HepG2 (cell line): Measurements from ENCODE around the gene NUDT22. TPM values are rescaled to one million over a fixed set of nuclear protein-coding genes. Genes with fewer than 3 reads are reported as not detected.
A peak's percentile ranks its signal among the peaks of the same experiment; 100 is the strongest.

ENCODE experiments used
- ATAC-seq: fragments of 200-7000 bp; cut with Tn5 transposase; 3 replicates; pipeline ENCODE4 v1.9.1; 2020; ENCODE audit warnings: mild to moderate bottlenecking, moderate library complexity
- BruUV-seq: library from RNA; stranded (reverse); fragments of 400-500 nt; replicated peaks from 2 replicates; lab custom pipeline; 2021; lab: Mats Ljungman, UMichigan
- CTCF ChIA-PET: fragments of 300-600 bp; formaldehyde crosslinking; extraction: SDS; loops from one replicate; lab custom pipeline; 2021; ENCODE audit warnings: low total read pairs, inconsistent platforms, low intra/inter-chr PET ratio; lab: Yijun Ruan, JAX
- POLR2A ChIA-PET: fragments of 350-600 bp; sonication (Branson Sonifier 250); formaldehyde crosslinking; loops from one replicate; lab custom pipeline; 2020; ENCODE audit warnings: antibody characterized with exemption, inconsistent platforms; lab: Yijun Ruan, JAX
- DNase-seq: peaks from one replicate; pipeline ENCODE4 v3.0.0-alpha.2; 2015; ENCODE audit warnings: low spot score
- FAIRE-seq: peaks from 3 replicates; lab custom pipeline; 2011; peaks lifted over from hg19 to GRCh38; lab: Jason Lieb, UNC
- H2AFZ ChIP-seq: one replicate; pipeline ENCODE4 v1.6.1; 2011; ENCODE audit warnings: low read length, inconsistent platforms
- H3K27ac ChIP-seq: fragments of 300-600 bp; 3 replicates; pipeline ENCODE4 v1.8.0; 2011; ENCODE audit warnings: mixed run types, mild to moderate bottlenecking, mixed read lengths, low read length, inconsistent platforms; ENCODE audit not compliant: insufficient read depth; ENCODE audit errors: extremely low read length
- H3K27me3 ChIP-seq, 2 experiments: fragments of 200-600 bp in 1 of 2; 2 replicates in 1 of 2; 3 replicates in 1 of 2; pipeline versions ENCODE4 v1.6.0 to v1.8.0; 2011; ENCODE audit warnings: low read length in 2 of 2, mild to moderate bottlenecking in 2 of 2, moderate library complexity in 2 of 2, inconsistent platforms in 1 of 2; ENCODE audit not compliant: insufficient read depth in 2 of 2, control insufficient read depth in 1 of 2
- H3K36me3 ChIP-seq, 2 experiments: fragments of 200-600 bp in 1 of 2; replicated peaks in 1 of 2; 2 replicates in 1 of 2; 3 replicates in 1 of 2; pipeline versions ENCODE4 v1.5.1 to v1.8.0; 2011; ENCODE audit warnings: low read length in 2 of 2, inconsistent platforms in 1 of 2; ENCODE audit not compliant: insufficient read depth in 2 of 2, control insufficient read depth in 1 of 2
- H3K4me1 ChIP-seq: 2 replicates; pipeline ENCODE4 v1.5.1; 2012; ENCODE audit warnings: low read length, inconsistent platforms; ENCODE audit not compliant: insufficient read depth
- H3K4me2 ChIP-seq: 2 replicates; pipeline ENCODE4 v1.6.0; 2011; ENCODE audit warnings: low read depth, low read length, inconsistent platforms
- H3K4me3 ChIP-seq, 3 experiments: fragments of 200-600 bp in 1 of 3; sonication (generic), shearing (Covaris generic) in 1 of 3; replicated peaks in 1 of 3; 2 replicates each; pipeline ENCODE4 v1.5.1; 2011 to 2016; ENCODE audit warnings: low read length in 3 of 3, inconsistent platforms in 2 of 3, low read depth in 2 of 3, mild to moderate bottlenecking in 2 of 3, control low read depth in 1 of 3, mixed read lengths in 1 of 3; ENCODE audit not compliant: insufficient read depth in 1 of 3
- H3K79me2 ChIP-seq: one replicate; pipeline ENCODE4 v1.6.1; 2011; ENCODE audit warnings: low read length, inconsistent platforms; ENCODE audit not compliant: insufficient read depth
- H3K9ac ChIP-seq: 2 replicates; pipeline ENCODE4 v1.6.0; 2011; ENCODE audit warnings: mild to moderate bottlenecking, low read depth, low read length, inconsistent platforms; ENCODE audit not compliant: insufficient read depth
- H3K9me3 ChIP-seq: 2 replicates; pipeline ENCODE4 v1.5.1; 2012; ENCODE audit warnings: mild to moderate bottlenecking, low read length
- H4K20me1 ChIP-seq: 2 replicates; pipeline ENCODE4 v1.6.0; 2011; ENCODE audit warnings: inconsistent platforms, mild to moderate bottlenecking, low read length, moderate library complexity; ENCODE audit not compliant: insufficient read depth
- ARID4A ChIP-seq: sonication (generic); formaldehyde crosslinking; IDR thresholded peaks from 2 replicates; pipeline ENCODE4 v1.5.0; 2020; ENCODE audit warnings: mild to moderate bottlenecking, missing genetic modification reagents, borderline replicate concordance
- CTCF ChIP-seq: sonication (generic); formaldehyde crosslinking; IDR thresholded peaks from 2 replicates; pipeline ENCODE4 v1.5.0; 2020; ENCODE audit warnings: mild to moderate bottlenecking, missing genetic modification reagents, moderate library complexity
- HNF1B ChIP-seq: sonication (generic); formaldehyde crosslinking; IDR thresholded peaks from 2 replicates; pipeline ENCODE4 v1.5.1; 2020; ENCODE audit warnings: mild to moderate bottlenecking, moderate library complexity, missing genetic modification reagents
- PATZ1 ChIP-seq: sonication (generic); formaldehyde crosslinking; IDR thresholded peaks from 2 replicates; pipeline ENCODE4 v1.4.0; 2020; ENCODE audit warnings: missing genetic modification reagents
- RAD21 ChIP-seq: fragments of 450-650 bp; formaldehyde crosslinking; IDR thresholded peaks from 2 replicates; pipeline ENCODE4 v1.5.0; 2020; ENCODE audit warnings: mild to moderate bottlenecking
- RXRB ChIP-seq: IDR thresholded peaks from 2 replicates; pipeline ENCODE4 v1.6.1; 2016; ENCODE audit warnings: borderline replicate concordance, missing genetic modification reagents, missing compliant biosample characterization
- SMC3 ChIP-seq: IDR thresholded peaks from 2 replicates; pipeline ENCODE4 v1.6.1; 2011; ENCODE audit warnings: low read length, improper control_type of control experiment
- STAG1 ChIP-seq: sonication (generic); formaldehyde crosslinking; IDR thresholded peaks from 2 replicates; pipeline ENCODE4 v1.4.0; 2020; ENCODE audit warnings: missing genetic modification reagents
- TEAD3 ChIP-seq: optimal IDR thresholded peaks from 2 replicates; pipeline ENCODE3; 2016; ENCODE audit warnings: borderline replicate concordance
- THAP11 ChIP-seq: IDR thresholded peaks from 2 replicates; pipeline ENCODE4 v1.6.1; 2016; ENCODE audit warnings: missing biosample characterization, missing genetic modification reagents
- XRCC5 ChIP-seq: fragments of 200-400 bp; formaldehyde crosslinking; optimal IDR thresholded peaks from 2 replicates; pipeline ENCODE3; 2017; ENCODE audit warnings: mild to moderate bottlenecking, low read length
- ZNF329 ChIP-seq: sonication (generic); formaldehyde crosslinking; IDR thresholded peaks from 2 replicates; pipeline ENCODE4 v1.9.0; 2021; ENCODE audit warnings: low read depth, mild to moderate bottlenecking, missing genetic modification reagents
- ZNF580 ChIP-seq: IDR thresholded peaks from 2 replicates; pipeline ENCODE4 v1.6.1; 2016; ENCODE audit warnings: low read depth, borderline replicate concordance
- WGBS: methylation state at CpG from one replicate; pipeline ENCODE4 v1.1.6; 2017; ENCODE audit warnings: low lambda C conversion rate; 5-methylcytosine and 5-hydroxymethylcytosine counted together
- in situ Hi-C: cut with HindIII; loops from 2 replicates; pipeline ENCODE4 v1.10.0; 2017; ENCODE audit warnings: low pct_unique_long_range_greater_than_20kb; ENCODE audit not compliant: extremely low pct_ligation_motif_present
- intact Hi-C: fragments of 100-400 bp; cut with micrococcal nuclease; formaldehyde crosslinking; loops from one replicate; pipeline ENCODE4 v1.10.0; 2022; ENCODE audit not compliant: unreplicated experiment
- polyA plus RNA-seq, 8 experiments: library from polyadenylated mRNA; depleted of rRNA in 3 of 8; stranded (reverse) in 7 of 8; unstranded in 1 of 8; fragments of >200 nt; fragmentation: Illumina TruSeq in 4 of 8; extraction: Trizol in 4 of 8; gene quantifications; 2 replicates each; pipeline versions ENCODE4 v1.2.1 to v1.2.3, GENCODE V29; 2011 to 2016; ENCODE audit warnings: low read depth in 4 of 8, missing spikeins in 1 of 8, mixed read lengths in 1 of 8; ENCODE audit not compliant: insufficient read depth in 1 of 8
- total RNA-seq, 5 experiments: library from RNA; depleted of rRNA; stranded (reverse); fragments of >200 nt; fragmentation: Illumina TruSeq; extraction: Trizol; gene quantifications; 2 replicates each; pipeline ENCODE4 v1.2.3, GENCODE V29; 2016; ENCODE audit warnings: low read depth in 1 of 5

The NUDT22 gene
- total and polyA plus RNA-seq, 2 of the 13 experiments (the other 11 are each of a cell fraction or from before 2014, with no cell fraction given): 33.5 to 39.8 TPM

- Histone ChIP-seq H3K27ac (no peak overlapping the region), H3K36me3 (peaks cover 36 to 45% of the 10 kb centered on the region in 2 experiments), H3K9me3 (no peaks in the 10 kb centered on the region), H3K9ac (no peak overlapping the region), H2AFZ (no peak overlapping the region), H3K4me3 (no peak overlapping the region), H3K27me3 (no peaks in the 10 kb centered on the region), H3K79me2 (no peaks in the 10 kb centered on the region), H3K4me1 (peaks cover 17% of the 10 kb centered on the region), H4K20me1 (0 out of 2 replicates have a peak, but pooled peaks cover 2% of the 10 kb centered on the region), H3K4me2 (no peak overlapping the region)
- intact Hi-C loops (no loop called here), in situ Hi-C loops (no loop called here)
- ATAC-seq (peak; percentile 25), DNase-seq (peak; percentile 59), FAIRE-seq (peak; percentile 43)
- BruUV-seq: no TSS peak
- WGBS: 88% methylated on average over 7 of the region's 7 CpGs
- CTCF ChIA-PET: interaction anchor here (1.3 to 1.7 kb wide), 2 partner anchors 96 to 100 kb away, joined by 6 to 7 read pairs; partner anchors contain the start of gene CATSPERZ
- POLR2A ChIA-PET: interaction anchor here (0.8 to 3.8 kb wide), 11 partner anchors 13 to 127 kb away, joined by 3 to 18 read pairs (median 5); partner anchors contain the start of genes CATSPERZ, FKBP2, NUDT22 and STIP1
- TF ChIP-seq SMC3 (peak; percentile 82; the same call in 1 of the 2 replicates), ZNF329 (no peak), ZNF580 (CRISPR knock-in tag) (0 out of 2 replicates have a peak, but pooled peaks have one; percentile 60), CTCF (CRISPR knock-in tag) (peak; percentile 83), STAG1 (CRISPR knock-in tag) (peak; percentile 81), PATZ1 (peak; percentile 15; the same call in 1 of the 2 replicates), XRCC5 (peak; percentile 43), RAD21 (CRISPR knock-in tag) (peak; percentile 68), ARID4A (CRISPR knock-in tag) (peak; percentile 29; the same call in 1 of the 2 replicates), HNF1B (CRISPR knock-in tag) (peak; percentile 24; the same call in 1 of the 2 replicates), RXRB (CRISPR knock-in tag) (0 out of 2 replicates have a peak, but pooled peaks have one; percentile 20), THAP11 (CRISPR knock-in tag) (peak; percentile 46; the same call in 1 of the 2 replicates), TEAD3 (CRISPR knock-in tag) (peak; percentile 21)
These were observed 21.5 kb upstream of the NUDT22 start for GRCh38 chr11:64204464-64204989.
